ENCODE measurements around the gene RBM4.

The RBM4 gene

GRCh38 chr11:66625752-66626149 is 12.8 kb upstream of the RBM4 start:
- no peaks in the 10 kb centered on the region for H3K27me3 ChIP-seq (ENCODE audit: insufficient read depth, low read length, poor library complexity, severe bottlenecking)
- TF ChIP-seq EZH2phosphoT487 (IDR thresholded peaks at IDR 0.05; ENCODE audit: borderline replicate concordance), result no peak
- TF ChIP-seq, protein P1, sequence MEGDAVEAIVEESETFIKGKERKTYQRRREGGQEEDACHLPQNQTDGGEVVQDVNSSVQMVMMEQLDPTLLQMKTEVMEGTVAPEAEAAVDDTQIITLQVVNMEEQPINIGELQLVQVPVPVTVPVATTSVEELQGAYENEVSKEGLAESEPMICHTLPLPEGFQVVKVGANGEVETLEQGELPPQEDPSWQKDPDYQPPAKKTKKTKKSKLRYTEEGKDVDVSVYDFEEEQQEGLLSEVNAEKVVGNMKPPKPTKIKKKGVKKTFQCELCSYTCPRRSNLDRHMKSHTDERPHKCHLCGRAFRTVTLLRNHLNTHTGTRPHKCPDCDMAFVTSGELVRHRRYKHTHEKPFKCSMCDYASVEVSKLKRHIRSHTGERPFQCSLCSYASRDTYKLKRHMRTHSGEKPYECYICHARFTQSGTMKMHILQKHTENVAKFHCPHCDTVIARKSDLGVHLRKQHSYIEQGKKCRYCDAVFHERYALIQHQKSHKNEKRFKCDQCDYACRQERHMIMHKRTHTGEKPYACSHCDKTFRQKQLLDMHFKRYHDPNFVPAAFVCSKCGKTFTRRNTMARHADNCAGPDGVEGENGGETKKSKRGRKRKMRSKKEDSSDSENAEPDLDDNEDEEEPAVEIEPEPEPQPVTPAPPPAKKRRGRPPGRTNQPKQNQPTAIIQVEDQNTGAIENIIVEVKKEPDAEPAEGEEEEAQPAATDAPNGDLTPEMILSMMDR (conservative IDR thresholded peaks at IDR 0.05; ENCODE audit: low read length), result no peak
- H3K9me3 ChIP-seq (ENCODE audit: insufficient read depth, low read depth, low read length), result no peaks in the 10 kb centered on the region
- no peaks in the 10 kb centered on the region for H3K9me2 ChIP-seq (replicated peaks; ENCODE audit: low read depth, low read length)
- H3K36me3 ChIP-seq (ENCODE audit: insufficient read depth, low read length), result peaks cover 89% of the 10 kb centered on the region
- H3K4me1 ChIP-seq (ENCODE audit: insufficient read depth, low read length, poor library complexity, severe bottlenecking), result peaks cover 28% of the 10 kb centered on the region
- H3K79me2 ChIP-seq (ENCODE audit: insufficient read depth, low read length), result peaks cover 100% of the 10 kb centered on the region
- H3K4me2 ChIP-seq (ENCODE audit: low read depth, low read length, poor library complexity, severe bottlenecking), result peak overlapping the region; percentile 12
- no peak overlapping the region for H3K9ac ChIP-seq (ENCODE audit: low read depth, low read length, poor library complexity, severe bottlenecking)
- no peak overlapping the region for H2AFZ ChIP-seq (ENCODE audit: low read length)
- no peak overlapping the region for H3K4me3 ChIP-seq (ENCODE audit: low read length, poor library complexity, severe bottlenecking)
- no peaks in the 10 kb centered on the region for H3F3A ChIP-seq (ENCODE audit: low read depth)
- peaks cover 99% of the 10 kb centered on the region for H4K20me1 ChIP-seq (ENCODE audit: insufficient read depth, low read length, poor library complexity, severe bottlenecking)

- peaks cover 23% of the 10 kb centered on the region for H3K4me1 ChIP-seq (ENCODE audit: insufficient read depth, low read length, poor library complexity, severe bottlenecking)
- peaks cover 96% of the 10 kb centered on the region for H4K20me1 ChIP-seq (ENCODE audit: insufficient read depth, low read length, poor library complexity, severe bottlenecking)
- no peaks in the 10 kb centered on the region for H3K27me3 ChIP-seq (ENCODE audit: insufficient read depth, low read length, poor library complexity, severe bottlenecking)
- H3K36me3 ChIP-seq (ENCODE audit: insufficient read depth, low read length), result peaks cover 91% of the 10 kb centered on the region
- H3K9me3 ChIP-seq (ENCODE audit: insufficient read depth, low read depth, low read length), result no peaks in the 10 kb centered on the region
- peaks cover 100% of the 10 kb centered on the region for H3K79me2 ChIP-seq (ENCODE audit: insufficient read depth, low read length)
- no peak overlapping the region for H3K9ac ChIP-seq (ENCODE audit: low read depth, low read length, poor library complexity, severe bottlenecking)
- no peak overlapping the region for H3K4me2 ChIP-seq (ENCODE audit: low read depth, low read length, poor library complexity, severe bottlenecking)
- no peak for TF ChIP-seq EZH2phosphoT487 (IDR thresholded peaks at IDR 0.05; ENCODE audit: borderline replicate concordance)
- TF ChIP-seq, protein P1 (conservative IDR thresholded peaks at IDR 0.05; ENCODE audit: low read length), result no peak
- H2AFZ ChIP-seq (ENCODE audit: low read length), result no peak overlapping the region
- H3K4me3 ChIP-seq (ENCODE audit: low read length, poor library complexity, severe bottlenecking), result no peak overlapping the region
- no peaks in the 10 kb centered on the region for H3K9me2 ChIP-seq (replicated peaks; ENCODE audit: low read depth, low read length)
- no peaks in the 10 kb centered on the region for H3F3A ChIP-seq (ENCODE audit: low read depth)
Measured at GRCh38 chr11:66626382-66626781, 12.1 kb upstream of the RBM4 start.

DNA sequence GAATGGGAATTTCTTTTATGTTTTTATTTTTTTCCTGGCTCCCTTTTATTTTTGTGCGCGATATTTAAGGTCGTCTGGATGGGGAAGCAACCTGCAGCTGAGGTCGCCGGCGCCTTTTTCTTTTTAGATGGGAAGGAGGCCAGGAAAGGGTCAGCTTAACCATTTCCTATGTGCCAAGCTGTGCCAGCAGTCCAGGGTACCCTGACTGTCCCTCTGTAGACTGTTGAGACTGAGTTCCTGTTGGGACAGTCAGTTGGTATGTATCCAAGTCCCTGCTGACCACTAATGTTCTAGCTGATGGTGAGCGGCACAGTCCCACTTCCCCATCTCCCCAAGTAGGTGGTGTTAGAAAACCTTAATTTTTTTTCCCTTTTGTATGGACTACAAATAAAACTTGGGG is 11.6 kb upstream of the RBM4 start:
- Histone ChIP-seq H3K9me2 (replicated peaks; ENCODE audit: low read depth, low read length) (no peaks in the 10 kb centered on the region), H2AFZ (ENCODE audit: low read length) (no peak overlapping the region), H3K27me3 (ENCODE audit: insufficient read depth, low read length, poor library complexity, severe bottlenecking) (no peaks in the 10 kb centered on the region), H3K36me3 (ENCODE audit: insufficient read depth, low read length) (peaks cover 91% of the 10 kb centered on the region), H3K4me1 (ENCODE audit: insufficient read depth, low read length, poor library complexity, severe bottlenecking) (peaks cover 18% of the 10 kb centered on the region), H3F3A (ENCODE audit: low read depth) (no peaks in the 10 kb centered on the region), H3K79me2 (ENCODE audit: insufficient read depth, low read length) (peaks cover 100% of the 10 kb centered on the region), H3K4me3 (ENCODE audit: low read length, poor library complexity, severe bottlenecking) (no peak overlapping the region), H3K9me3 (ENCODE audit: insufficient read depth, low read depth, low read length) (no peaks in the 10 kb centered on the region), H4K20me1 (ENCODE audit: insufficient read depth, low read length, poor library complexity, severe bottlenecking) (peaks cover 96% of the 10 kb centered on the region), H3K9ac (ENCODE audit: low read depth, low read length, poor library complexity, severe bottlenecking) (no peak overlapping the region), H3K4me2 (ENCODE audit: low read depth, low read length, poor library complexity, severe bottlenecking) (no peak overlapping the region)
- TF ChIP-seq, protein P1 (conservative IDR thresholded peaks at IDR 0.05; ENCODE audit: low read length), result no peak
- no peak for TF ChIP-seq EZH2phosphoT487 (IDR thresholded peaks at IDR 0.05; ENCODE audit: borderline replicate concordance)

Measured in Loucy (cell line).